ENCODE measurements around the gene NEDD4. TPM values are rescaled to one million over a fixed set of nuclear protein-coding genes. Genes with fewer than 3 reads are reported as not detected.

Gene NEDD4
- total and polyA plus RNA-seq, 2 experiments from 2014 or later = 11.0 to 21.8 TPM

DNA sequence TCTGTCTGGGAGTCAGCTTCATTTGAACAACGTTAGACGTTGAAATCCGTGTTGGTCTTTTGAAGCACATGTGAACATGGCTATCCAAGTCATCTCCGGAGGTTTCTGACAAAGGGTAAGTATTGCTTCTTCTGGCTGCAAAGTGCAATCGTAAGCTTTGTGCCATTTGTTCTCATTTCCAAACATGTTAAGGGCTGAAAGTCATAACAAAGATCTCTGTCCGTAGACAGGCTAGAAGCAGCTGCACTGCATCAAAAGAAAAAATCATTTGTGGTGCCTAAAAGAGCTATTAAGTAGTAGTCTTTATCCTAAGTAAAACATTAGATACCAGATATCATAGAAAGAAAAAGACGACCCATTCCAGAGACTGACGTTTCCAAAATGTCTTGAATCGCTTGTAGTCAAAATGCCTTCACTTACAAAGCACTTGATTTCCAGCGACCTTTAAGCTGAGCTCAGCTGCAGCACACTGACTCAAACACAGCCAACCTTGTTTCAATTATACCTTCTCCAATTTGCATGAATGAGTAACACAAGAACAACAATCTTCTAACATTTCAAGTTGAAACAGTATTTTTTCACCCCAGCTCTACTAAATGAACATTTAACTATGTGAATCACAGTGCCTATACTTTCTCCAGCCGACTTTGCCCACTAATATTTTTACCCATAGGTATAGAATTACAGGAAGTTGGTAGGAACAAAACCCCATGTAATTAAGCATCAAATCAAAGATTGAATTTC is 76.6 kb downstream of the NEDD4 start:
- H3K36me3 ChIP-seq (ENCODE audit: low read depth) = no peaks in the 10 kb centered on the region
- no peak overlapping the region for H2AFZ ChIP-seq
- peak overlapping the region; percentile 73 for H3K27ac ChIP-seq
- WGBS, 2 experiments (ENCODE audit: low coverage in 1 of 2, low lambda C conversion rate in 2 of 2, missing lambda C conversion rate in 2 of 2) = 60 to 63% methylated on average over 11 of the region's 11 CpGs
- in situ Hi-C loops (cut with MboI) = no loop called here
- no peaks in the 10 kb centered on the region for H4K20me1 ChIP-seq (ENCODE audit: insufficient read depth)
- peak overlapping the region; percentile 91 for H3K4me2 ChIP-seq (ENCODE audit: unreplicated experiment)
- no peaks in the 10 kb centered on the region for H3K9me2 ChIP-seq (ENCODE audit: insufficient read depth)
- TF ChIP-seq EZH2phosphoT487 (IDR thresholded peaks at IDR 0.05; ENCODE audit: insufficient read depth, low read depth) (no peak), EZH2 (IDR thresholded peaks at IDR 0.05; ENCODE audit: insufficient read depth, poor library complexity, severe bottlenecking) (no peak)
- no peaks in the 10 kb centered on the region for H3K27me3 ChIP-seq (replicated peaks; ENCODE audit: insufficient read depth)
- H3K4me3 ChIP-seq = peak overlapping the region; percentile 70
- H3F3A ChIP-seq (ENCODE audit: insufficient read depth) = peaks cover 43% of the 10 kb centered on the region
- H3K79me2 ChIP-seq (ENCODE audit: insufficient read depth) = peaks cover 39% of the 10 kb centered on the region
- no peaks in the 10 kb centered on the region for H3K9me3 ChIP-seq (ENCODE audit: low read depth)
- DNase-seq = peak; percentile 90
- H3K9ac ChIP-seq = peak overlapping the region; percentile 20; the same call in 1 of the 2 replicates
- peaks cover 63% of the 10 kb centered on the region for H3K4me1 ChIP-seq (ENCODE audit: insufficient read depth)

GRCh38 chr15:55915876-55916567 is 77.4 kb downstream of the NEDD4 start:
- H4K20me1 ChIP-seq (ENCODE audit: insufficient read depth) = no peaks in the 10 kb centered on the region
- H2AFZ ChIP-seq = no peak overlapping the region
- H3K27me3 ChIP-seq (replicated peaks; ENCODE audit: insufficient read depth) = no peaks in the 10 kb centered on the region
- H3K4me2 ChIP-seq (ENCODE audit: unreplicated experiment) = peak overlapping the region; percentile 91
- no peaks in the 10 kb centered on the region for H3K36me3 ChIP-seq (ENCODE audit: low read depth)
- in situ Hi-C loops (cut with MboI) = no loop called here
- WGBS, 2 experiments (ENCODE audit: low coverage in 1 of 2, low lambda C conversion rate in 2 of 2, missing lambda C conversion rate in 2 of 2) = 41 to 43% methylated on average over 6 of the region's 6 CpGs
- peak overlapping the region; percentile 73 for H3K27ac ChIP-seq
- H3K9ac ChIP-seq = no peak overlapping the region
- TF ChIP-seq EZH2phosphoT487 (IDR thresholded peaks at IDR 0.05; ENCODE audit: insufficient read depth, low read depth) (no peak), EZH2 (IDR thresholded peaks at IDR 0.05; ENCODE audit: insufficient read depth, poor library complexity, severe bottlenecking) (no peak)
- H3K9me3 ChIP-seq (ENCODE audit: low read depth) = no peaks in the 10 kb centered on the region
- H3F3A ChIP-seq (ENCODE audit: insufficient read depth) = peaks cover 43% of the 10 kb centered on the region
- H3K79me2 ChIP-seq (ENCODE audit: insufficient read depth) = peaks cover 46% of the 10 kb centered on the region
- H3K4me1 ChIP-seq (ENCODE audit: insufficient read depth) = peaks cover 63% of the 10 kb centered on the region
- H3K4me3 ChIP-seq = peak overlapping the region; percentile 70
- no peaks in the 10 kb centered on the region for H3K9me2 ChIP-seq (ENCODE audit: insufficient read depth)
- DNase-seq = peak; percentile 77

DNA sequence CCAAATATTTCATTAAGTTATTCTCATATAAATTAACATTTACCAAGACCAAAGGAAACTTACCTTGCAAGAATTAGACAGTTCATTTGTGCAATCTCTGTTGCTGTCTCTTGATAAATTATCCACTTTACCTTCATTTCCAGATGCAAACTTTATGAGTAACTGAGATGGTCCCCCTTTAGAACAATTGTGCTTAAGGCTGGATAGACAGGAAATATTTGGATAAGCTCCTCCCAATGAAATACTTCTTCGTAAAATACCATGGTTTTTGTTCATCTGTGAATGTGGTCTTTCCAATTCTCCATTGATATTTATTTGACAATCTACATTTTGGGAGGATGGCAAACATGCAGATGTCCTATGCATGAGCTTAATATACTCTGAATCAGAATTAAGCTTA is 78.2 kb downstream of the NEDD4 start:
- Histone ChIP-seq H3K79me2 (ENCODE audit: insufficient read depth) (peaks cover 54% of the 10 kb centered on the region), H3K9me3 (ENCODE audit: low read depth) (no peaks in the 10 kb centered on the region), H4K20me1 (ENCODE audit: insufficient read depth) (no peaks in the 10 kb centered on the region), H3K4me2 (ENCODE audit: unreplicated experiment) (peak overlapping the region; percentile 91), H3K9ac (peak overlapping the region; percentile 58), H2AFZ (no peak overlapping the region), H3K4me3 (peak overlapping the region; percentile 70), H3F3A (ENCODE audit: insufficient read depth) (peaks cover 43% of the 10 kb centered on the region), H3K27ac (peak overlapping the region; percentile 73), H3K4me1 (ENCODE audit: insufficient read depth) (peaks cover 63% of the 10 kb centered on the region), H3K36me3 (ENCODE audit: low read depth) (no peaks in the 10 kb centered on the region), H3K27me3 (replicated peaks; ENCODE audit: insufficient read depth) (no peaks in the 10 kb centered on the region), H3K9me2 (ENCODE audit: insufficient read depth) (no peaks in the 10 kb centered on the region)
- in situ Hi-C loops (cut with MboI) = no loop called here
- peak; percentile 8 for DNase-seq
- TF ChIP-seq EZH2 (IDR thresholded peaks at IDR 0.05; ENCODE audit: insufficient read depth, poor library complexity, severe bottlenecking) = no peak
- TF ChIP-seq EZH2phosphoT487 (IDR thresholded peaks at IDR 0.05; ENCODE audit: insufficient read depth, low read depth) = no peak
- WGBS, 2 experiments (ENCODE audit: low coverage in 1 of 2, low lambda C conversion rate in 2 of 2, missing lambda C conversion rate in 2 of 2) = 87 to 91% methylated on average over 1 of the region's 1 CpG

- H4K20me1 ChIP-seq (ENCODE audit: insufficient read depth) = no peaks in the 10 kb centered on the region
- H3K36me3 ChIP-seq (ENCODE audit: low read depth) = no peaks in the 10 kb centered on the region
- no peaks in the 10 kb centered on the region for H3K9me2 ChIP-seq (ENCODE audit: insufficient read depth)
- peak; percentile 39 for DNase-seq
- 0 to 2% methylated on average over 1 of the region's 1 CpG for WGBS, 2 experiments (ENCODE audit: low coverage in 1 of 2, low lambda C conversion rate in 2 of 2, missing lambda C conversion rate in 2 of 2)
- peaks cover 57% of the 10 kb centered on the region for H3K79me2 ChIP-seq (ENCODE audit: insufficient read depth)
- H3K9me3 ChIP-seq (ENCODE audit: low read depth) = no peaks in the 10 kb centered on the region
- no peaks in the 10 kb centered on the region for H3K27me3 ChIP-seq (replicated peaks; ENCODE audit: insufficient read depth)
- H3K4me1 ChIP-seq (ENCODE audit: insufficient read depth) = peaks cover 66% of the 10 kb centered on the region
- H3F3A ChIP-seq (ENCODE audit: insufficient read depth) = peaks cover 47% of the 10 kb centered on the region
- in situ Hi-C loops (cut with MboI) = no loop called here
- H3K27ac ChIP-seq = peak overlapping the region; percentile 73
- no peak overlapping the region for H2AFZ ChIP-seq
- H3K4me3 ChIP-seq = peak overlapping the region; percentile 70
- peak overlapping the region; percentile 58 for H3K9ac ChIP-seq
- peak overlapping the region; percentile 91 for H3K4me2 ChIP-seq (ENCODE audit: unreplicated experiment)
- TF ChIP-seq EZH2 (IDR thresholded peaks at IDR 0.05; ENCODE audit: insufficient read depth, poor library complexity, severe bottlenecking) (no peak), EZH2phosphoT487 (IDR thresholded peaks at IDR 0.05; ENCODE audit: insufficient read depth, low read depth) (no peak)
Observed at GRCh38 chr15:55914446-55914845, 79.0 kb downstream of the NEDD4 start.

Measured in GM23248 (cell line).